Panc1 (cell line): ENCODE measurements around the gene HBEGF. TPM values are rescaled to one million over a fixed set of nuclear protein-coding genes. Genes with fewer than 3 reads are reported as not detected.

ENCODE experiments used
- ATAC-seq: fragments of 200-7000 bp; cut with Tn5 transposase; 2 replicates; pipeline ENCODE4 v1.9.1; 2020; ENCODE audit warnings: mild to moderate bottlenecking, moderate library complexity
- BruUV-seq: library from RNA; stranded (reverse); fragments of 400-500 nt; replicated peaks from 2 replicates; lab custom pipeline; 2021; lab: Mats Ljungman, UMichigan
- CTCF ChIA-PET: fragments of 300-600 bp; sonication (Branson Sonifier 250); formaldehyde crosslinking; loops from one replicate; lab custom pipeline; 2022; ENCODE audit warnings: antibody characterized with exemption; lab: Charles Lee
- POLR2A ChIA-PET: fragments of 300-600 bp; sonication (Branson Sonifier 250); formaldehyde crosslinking; loops from one replicate; lab custom pipeline; 2022; ENCODE audit warnings: antibody characterized with exemption; lab: Charles Lee
- DNase-seq: peaks from one replicate; pipeline ENCODE4 v3.0.0-alpha.2; 2010; ENCODE audit warnings: low read depth, low spot score
- H3K27ac ChIP-seq: 2 replicates; pipeline ENCODE4 v1.5.1; 2011; ENCODE audit warnings: mild to moderate bottlenecking, low read length, inconsistent platforms
- H3K27me3 ChIP-seq: fragments of 200-500 bp; sonication (Bioruptor generic); 2 replicates; pipeline ENCODE4 v1.6.0; 2014; ENCODE audit warnings: low read length, inconsistent platforms; ENCODE audit not compliant: control insufficient read depth, insufficient read depth
- H3K36me3 ChIP-seq: fragments of 200-500 bp; sonication (Bioruptor generic); 2 replicates; pipeline ENCODE4 v1.5.1; 2014; ENCODE audit warnings: inconsistent platforms, mild to moderate bottlenecking, low read length, moderate library complexity; ENCODE audit not compliant: control insufficient read depth, insufficient read depth
- H3K4me1 ChIP-seq: 2 replicates; pipeline ENCODE4 v1.5.1; 2011; ENCODE audit warnings: inconsistent platforms, mild to moderate bottlenecking, low read length, moderate library complexity; ENCODE audit not compliant: control insufficient read depth, insufficient read depth
- H3K4me3 ChIP-seq, 2 experiments: 2 replicates each; pipeline ENCODE4 v1.5.1; 2011 to 2012; ENCODE audit warnings: low read depth in 2 of 2, low read length in 2 of 2, mild to moderate bottlenecking in 2 of 2, inconsistent platforms in 1 of 2, moderate library complexity in 1 of 2
- H3K9me3 ChIP-seq: fragments of 200-500 bp; sonication (Bioruptor generic); 2 replicates; pipeline ENCODE4 v1.5.1; 2014; ENCODE audit warnings: low read depth, mild to moderate bottlenecking, inconsistent platforms, low read length, moderate library complexity; ENCODE audit not compliant: control insufficient read depth, insufficient read depth
- CTCF ChIP-seq: fragments of 450-650 bp; IDR thresholded peaks from 2 replicates; pipeline ENCODE4 v1.5.1; 2017; ENCODE audit warnings: mild to moderate bottlenecking
- POLR2AphosphoS5 ChIP-seq: IDR thresholded peaks from 2 replicates; pipeline ENCODE4 v1.6.1; 2012; ENCODE audit warnings: mild to moderate bottlenecking, low read depth, low read length, moderate library complexity
- REST ChIP-seq, 2 experiments: IDR thresholded peaks; 2 replicates each; pipeline ENCODE4 v1.6.1; 2011 to 2012; ENCODE audit warnings: low read depth in 2 of 2, control low read depth in 1 of 2, low read length in 1 of 2, mild to moderate bottlenecking in 1 of 2, moderate library complexity in 1 of 2; ENCODE audit not compliant: insufficient read depth in 1 of 2
- SIN3A ChIP-seq: IDR thresholded peaks from 2 replicates; pipeline ENCODE4 v1.6.1; 2012; ENCODE audit warnings: low read depth, mild to moderate bottlenecking, low read length, moderate library complexity, borderline replicate concordance; ENCODE audit not compliant: insufficient read depth
- TCF7L2 ChIP-seq: IDR thresholded peaks from 2 replicates; pipeline ENCODE4 v1.6.1; 2011; ENCODE audit warnings: mild to moderate bottlenecking, low read depth, low read length, inconsistent platforms
- in situ Hi-C: cut with HindIII; loops from 2 replicates; pipeline ENCODE4 v1.10.0; 2016; ENCODE audit warnings: low sequenced_read_pairs, low pct_unique_long_range_greater_than_20kb
- intact Hi-C: fragments of 100-400 bp; cut with micrococcal nuclease; formaldehyde crosslinking; loops from one replicate; pipeline ENCODE4 v1.10.0; 2022; ENCODE audit not compliant: unreplicated experiment
- total RNA-seq: library from RNA; stranded (reverse); gene quantifications from one replicate; pipeline ENCODE4 v1.2.1, GENCODE V29; 2021; ENCODE audit not compliant: unreplicated experiment

The HBEGF gene
- total RNA-seq, 1 experiment from 2014 or later, result 5.0 TPM

GRCh38 chr5:140322751-140323731 lies 23.4 kb downstream of the HBEGF start:
- no peak overlapping the region for H3K4me3 ChIP-seq
- H3K36me3 ChIP-seq, result no peaks in the 10 kb centered on the region
- in situ Hi-C loops, result no loop called here
- H3K27ac ChIP-seq, result peak overlapping the region; percentile 11
- intact Hi-C loops, result no loop called here
- H3K9me3 ChIP-seq, result no peaks in the 10 kb centered on the region
- CTCF ChIA-PET, result interaction anchor here (1.2 kb wide), 1 partner anchor 23 kb away, joined by 4 read pairs; no protein-coding TSS in a partner anchor
- no TSS peak for BruUV-seq
- H3K4me1 ChIP-seq, result peaks cover 16% of the 10 kb centered on the region
- ATAC-seq (peak; percentile 86), DNase-seq (no peak)
- TF ChIP-seq SIN3A (no peak), TCF7L2 (no peak), POLR2AphosphoS5 (no peak)
- POLR2A ChIA-PET, result no interaction called here
- H3K27me3 ChIP-seq, result no peaks in the 10 kb centered on the region

- intact Hi-C loops (no loop called here), in situ Hi-C loops (no loop called here)
- no peak overlapping the region for H3K27ac ChIP-seq
- no TSS peak for BruUV-seq
- no peaks in the 10 kb centered on the region for H3K36me3 ChIP-seq
- no peak for DNase-seq
- H3K9me3 ChIP-seq, result no peaks in the 10 kb centered on the region
- H3K4me1 ChIP-seq, result peaks cover 16% of the 10 kb centered on the region
- no peak for ATAC-seq
- H3K27me3 ChIP-seq, result no peaks in the 10 kb centered on the region
- CTCF ChIA-PET, result no interaction called here
- no peak for TF ChIP-seq SIN3A
- TF ChIP-seq POLR2AphosphoS5, result no peak
- POLR2A ChIA-PET, result no interaction called here
- H3K4me3 ChIP-seq, result no peak overlapping the region
These were observed 24.6 kb downstream of the HBEGF start for GRCh38 chr5:140321796-140322195.

GRCh38 chr5:140319833-140320232 lies 26.6 kb downstream of the HBEGF start:
- H3K9me3 ChIP-seq, result no peaks in the 10 kb centered on the region
- no peak for TF ChIP-seq SIN3A
- no peak for TF ChIP-seq CTCF
- TF ChIP-seq TCF7L2, result no peak
- TF ChIP-seq REST (IDR thresholded peaks at IDR 0.05; ENCODE audit: insufficient read depth in 1 of 2, low read depth in 2 of 2, low read length in 1 of 2), result no peak
- no peak for TF ChIP-seq POLR2AphosphoS5
- DNase-seq (no peak), ATAC-seq (no peak)
- CTCF ChIA-PET, result no interaction called here
- in situ Hi-C loops (no loop called here), intact Hi-C loops (no loop called here)
- POLR2A ChIA-PET, result no interaction called here
- H3K4me1 ChIP-seq, result peaks cover 16% of the 10 kb centered on the region
- H3K27me3 ChIP-seq, result no peaks in the 10 kb centered on the region
- no peak overlapping the region for H3K4me3 ChIP-seq
- H3K36me3 ChIP-seq, result no peaks in the 10 kb centered on the region
- no TSS peak for BruUV-seq
- H3K27ac ChIP-seq, result no peak overlapping the region
